ENCODE data around the gene ZBTB4. TPM values are rescaled to one million over a fixed set of nuclear protein-coding genes. Genes with fewer than 3 reads are reported as not detected.
A peak's percentile ranks its signal among the peaks of the same experiment; 100 is the strongest.
"Not testable (repeated sequence)": the region's sequence is repeated elsewhere in the genome, so short reads cannot be mapped to it uniquely, and the experiment has no call there.

The ZBTB4 gene
- total RNA-seq, 1 experiment from 2014 or later, result 7.2 TPM

- Histone ChIP-seq H2AFZ (ENCODE audit: low read length) (no peak overlapping the region), H3K79me2 (ENCODE audit: low read length) (no peaks in the 10 kb centered on the region)
Observed at GRCh38 chr17:7471729-7472128, 7.7 kb downstream of the ZBTB4 start.

GRCh38 chr17:7470457-7470973, 8.9 kb downstream of the ZBTB4 start:
- not testable (repeated sequence) for H3K9me2 ChIP-seq (replicated peaks; ENCODE audit: insufficient read depth, low read length); H3K27ac ChIP-seq (ENCODE audit: low read length); H3K4me2 ChIP-seq (ENCODE audit: low read depth, low read length, poor library complexity, severe bottlenecking); H3K79me2 ChIP-seq (ENCODE audit: low read length); H4K20me1 ChIP-seq (ENCODE audit: insufficient read depth, low read depth, low read length); H2AFZ ChIP-seq (ENCODE audit: low read length); H3K9ac ChIP-seq (ENCODE audit: low read length); H3K4me3 ChIP-seq (ENCODE audit: low read length); H3K27me3 ChIP-seq (ENCODE audit: low read length); H3K9me3 ChIP-seq (ENCODE audit: low read length); DNase-seq; H3K36me3 ChIP-seq (ENCODE audit: insufficient read depth, low read length)
- peaks cover 16% of the 10 kb centered on the region for H3K4me1 ChIP-seq (ENCODE audit: low read length)

More at GRCh38 chr17:7471729-7472128, 7.7 kb downstream of the ZBTB4 start:
- no peak for DNase-seq
- H3K4me2 ChIP-seq (ENCODE audit: low read depth, low read length, poor library complexity, severe bottlenecking), result no peak overlapping the region
- peaks cover 13% of the 10 kb centered on the region for H3K4me1 ChIP-seq (ENCODE audit: low read length)
- H3K27me3 ChIP-seq (ENCODE audit: low read length), result no peaks in the 10 kb centered on the region
- H3K36me3 ChIP-seq (ENCODE audit: insufficient read depth, low read length), result no peaks in the 10 kb centered on the region
- no peaks in the 10 kb centered on the region for H4K20me1 ChIP-seq (ENCODE audit: insufficient read depth, low read depth, low read length)
- no peaks in the 10 kb centered on the region for H3K9me3 ChIP-seq (ENCODE audit: low read length)
- no peak overlapping the region for H3K4me3 ChIP-seq (ENCODE audit: low read length)
- H3K9ac ChIP-seq (ENCODE audit: low read length), result no peak overlapping the region
- no peak overlapping the region for H3K27ac ChIP-seq (ENCODE audit: low read length)
- no peaks in the 10 kb centered on the region for H3K9me2 ChIP-seq (replicated peaks; ENCODE audit: insufficient read depth, low read length)

GRCh38 chr17:7469843-7470242, 9.6 kb downstream of the ZBTB4 start:
- H4K20me1 ChIP-seq (ENCODE audit: insufficient read depth, low read depth, low read length), result not testable (repeated sequence)

GRCh38 chr17:7468804-7469389, 10.5 kb downstream of the ZBTB4 start:
- Histone ChIP-seq H3K27me3 (ENCODE audit: low read length) (no peaks in the 10 kb centered on the region), H3K4me3 (ENCODE audit: low read length) (no peak overlapping the region), H3K36me3 (ENCODE audit: insufficient read depth, low read length) (no peaks in the 10 kb centered on the region), H3K9me3 (ENCODE audit: low read length) (no peaks in the 10 kb centered on the region), H3K9ac (ENCODE audit: low read length) (no peak overlapping the region), H4K20me1 (ENCODE audit: insufficient read depth, low read depth, low read length) (no peaks in the 10 kb centered on the region), H3K9me2 (replicated peaks; ENCODE audit: insufficient read depth, low read length) (no peaks in the 10 kb centered on the region), H3K4me2 (ENCODE audit: low read depth, low read length, poor library complexity, severe bottlenecking) (no peak overlapping the region), H3K27ac (ENCODE audit: low read length) (no peak overlapping the region), H2AFZ (ENCODE audit: low read length) (no peak overlapping the region), H3K4me1 (ENCODE audit: low read length) (peaks cover 16% of the 10 kb centered on the region), H3K79me2 (ENCODE audit: low read length) (no peaks in the 10 kb centered on the region)
- no peak for DNase-seq

More at GRCh38 chr17:7469843-7470242, 9.6 kb downstream of the ZBTB4 start:
- H3K9me2 ChIP-seq (replicated peaks; ENCODE audit: insufficient read depth, low read length); H3K79me2 ChIP-seq (ENCODE audit: low read length); H2AFZ ChIP-seq (ENCODE audit: low read length); H3K27me3 ChIP-seq (ENCODE audit: low read length); H3K9me3 ChIP-seq (ENCODE audit: low read length); DNase-seq; H3K9ac ChIP-seq (ENCODE audit: low read length); H3K4me3 ChIP-seq (ENCODE audit: low read length); H3K36me3 ChIP-seq (ENCODE audit: insufficient read depth, low read length); H3K27ac ChIP-seq (ENCODE audit: low read length); H3K4me2 ChIP-seq (ENCODE audit: low read depth, low read length, poor library complexity, severe bottlenecking): not testable (repeated sequence)
- H3K4me1 ChIP-seq (ENCODE audit: low read length), result peaks cover 16% of the 10 kb centered on the region

GRCh38 chr17:7468290-7468689, 11.1 kb downstream of the ZBTB4 start:
- Histone ChIP-seq H3K36me3 (ENCODE audit: insufficient read depth, low read length) (no peaks in the 10 kb centered on the region), H3K4me2 (ENCODE audit: low read depth, low read length, poor library complexity, severe bottlenecking) (no peak overlapping the region), H3K9me2 (replicated peaks; ENCODE audit: insufficient read depth, low read length) (no peaks in the 10 kb centered on the region), H2AFZ (ENCODE audit: low read length) (no peak overlapping the region), H3K79me2 (ENCODE audit: low read length) (no peaks in the 10 kb centered on the region), H3K4me3 (ENCODE audit: low read length) (no peak overlapping the region), H3K9ac (ENCODE audit: low read length) (no peak overlapping the region), H3K4me1 (ENCODE audit: low read length) (peaks cover 16% of the 10 kb centered on the region), H3K27me3 (ENCODE audit: low read length) (no peaks in the 10 kb centered on the region), H3K9me3 (ENCODE audit: low read length) (no peaks in the 10 kb centered on the region), H4K20me1 (ENCODE audit: insufficient read depth, low read depth, low read length) (no peaks in the 10 kb centered on the region), H3K27ac (ENCODE audit: low read length) (no peak overlapping the region)
- no peak for DNase-seq

GRCh38 chr17:7467498-7467897, 11.9 kb downstream of the ZBTB4 start:
- H3K4me1 ChIP-seq (ENCODE audit: low read length), result peaks cover 16% of the 10 kb centered on the region
- H3K27me3 ChIP-seq (ENCODE audit: low read length), result no peaks in the 10 kb centered on the region
- H3K4me2 ChIP-seq (ENCODE audit: low read depth, low read length, poor library complexity, severe bottlenecking), result peak overlapping the region; percentile 37
- H2AFZ ChIP-seq (ENCODE audit: low read length), result no peak overlapping the region
- no peaks in the 10 kb centered on the region for H3K9me2 ChIP-seq (replicated peaks; ENCODE audit: insufficient read depth, low read length)
- H3K27ac ChIP-seq (ENCODE audit: low read length), result peak overlapping the region; percentile 23; the same call in 1 of the 2 replicates
- H3K36me3 ChIP-seq (ENCODE audit: insufficient read depth, low read length), result no peaks in the 10 kb centered on the region
- H4K20me1 ChIP-seq (ENCODE audit: insufficient read depth, low read depth, low read length), result no peaks in the 10 kb centered on the region
- no peaks in the 10 kb centered on the region for H3K79me2 ChIP-seq (ENCODE audit: low read length)
- H3K9ac ChIP-seq (ENCODE audit: low read length), result peak overlapping the region; percentile 22; the same call in 1 of the 2 replicates
- H3K9me3 ChIP-seq (ENCODE audit: low read length), result no peaks in the 10 kb centered on the region
- DNase-seq, result peak; percentile 68
- no peak overlapping the region for H3K4me3 ChIP-seq (ENCODE audit: low read length)

- peak overlapping the region; percentile 37 for H3K4me2 ChIP-seq (ENCODE audit: low read depth, low read length, poor library complexity, severe bottlenecking)
- H3K27me3 ChIP-seq (ENCODE audit: low read length), result no peaks in the 10 kb centered on the region
- no peaks in the 10 kb centered on the region for H4K20me1 ChIP-seq (ENCODE audit: insufficient read depth, low read depth, low read length)
- DNase-seq, result no peak
- no peaks in the 10 kb centered on the region for H3K9me2 ChIP-seq (replicated peaks; ENCODE audit: insufficient read depth, low read length)
- H3K9me3 ChIP-seq (ENCODE audit: low read length), result no peaks in the 10 kb centered on the region
- H3K4me1 ChIP-seq (ENCODE audit: low read length), result peaks cover 16% of the 10 kb centered on the region
- H3K27ac ChIP-seq (ENCODE audit: low read length), result peak overlapping the region; percentile 23; the same call in 1 of the 2 replicates
- H3K4me3 ChIP-seq (ENCODE audit: low read length), result no peak overlapping the region
- H3K9ac ChIP-seq (ENCODE audit: low read length), result peak overlapping the region; percentile 22; the same call in 1 of the 2 replicates
- H2AFZ ChIP-seq (ENCODE audit: low read length), result no peak overlapping the region
- H3K79me2 ChIP-seq (ENCODE audit: low read length), result no peaks in the 10 kb centered on the region
- H3K36me3 ChIP-seq (ENCODE audit: insufficient read depth, low read length), result no peaks in the 10 kb centered on the region
Observed at GRCh38 chr17:7466639-7467341, 12.6 kb downstream of the ZBTB4 start.

GRCh38 chr17:7466318-7466638, 13.2 kb downstream of the ZBTB4 start:
- H3K9me3 ChIP-seq (ENCODE audit: low read length), result no peaks in the 10 kb centered on the region
- no peak overlapping the region for H3K4me2 ChIP-seq (ENCODE audit: low read depth, low read length, poor library complexity, severe bottlenecking)
- H3K4me3 ChIP-seq (ENCODE audit: low read length), result no peak overlapping the region
- H3K9me2 ChIP-seq (replicated peaks; ENCODE audit: insufficient read depth, low read length), result no peaks in the 10 kb centered on the region
- no peak overlapping the region for H3K9ac ChIP-seq (ENCODE audit: low read length)
- no peaks in the 10 kb centered on the region for H3K27me3 ChIP-seq (ENCODE audit: low read length)
- no peak overlapping the region for H3K27ac ChIP-seq (ENCODE audit: low read length)
- H3K4me1 ChIP-seq (ENCODE audit: low read length), result peaks cover 16% of the 10 kb centered on the region
- DNase-seq, result no peak
- H3K79me2 ChIP-seq (ENCODE audit: low read length), result no peaks in the 10 kb centered on the region
- H2AFZ ChIP-seq (ENCODE audit: low read length), result no peak overlapping the region
- H4K20me1 ChIP-seq (ENCODE audit: insufficient read depth, low read depth, low read length), result no peaks in the 10 kb centered on the region
- no peaks in the 10 kb centered on the region for H3K36me3 ChIP-seq (ENCODE audit: insufficient read depth, low read length)
